Measurements from ENCODE around the gene C3orf70.

DNA sequence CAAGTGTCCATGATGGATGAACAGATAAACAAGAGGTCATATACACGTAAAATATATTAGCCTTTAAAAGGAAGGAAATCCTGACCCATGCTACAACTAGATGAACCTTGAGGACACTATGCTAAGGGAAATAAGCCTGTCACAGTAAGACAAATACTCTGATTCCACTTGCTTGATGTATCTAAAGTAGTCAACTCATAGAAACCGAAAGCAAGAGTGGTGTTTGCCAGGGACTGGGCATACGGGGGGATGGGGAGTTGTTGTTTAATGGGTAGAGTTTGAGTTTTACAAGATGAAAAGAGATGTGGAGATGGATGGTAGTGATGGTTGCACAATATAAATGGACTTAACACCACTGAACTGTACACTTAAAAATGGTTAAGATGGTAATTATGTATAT lies 65.4 kb downstream of the C3orf70 start:
- TF ChIP-seq, protein P1, sequence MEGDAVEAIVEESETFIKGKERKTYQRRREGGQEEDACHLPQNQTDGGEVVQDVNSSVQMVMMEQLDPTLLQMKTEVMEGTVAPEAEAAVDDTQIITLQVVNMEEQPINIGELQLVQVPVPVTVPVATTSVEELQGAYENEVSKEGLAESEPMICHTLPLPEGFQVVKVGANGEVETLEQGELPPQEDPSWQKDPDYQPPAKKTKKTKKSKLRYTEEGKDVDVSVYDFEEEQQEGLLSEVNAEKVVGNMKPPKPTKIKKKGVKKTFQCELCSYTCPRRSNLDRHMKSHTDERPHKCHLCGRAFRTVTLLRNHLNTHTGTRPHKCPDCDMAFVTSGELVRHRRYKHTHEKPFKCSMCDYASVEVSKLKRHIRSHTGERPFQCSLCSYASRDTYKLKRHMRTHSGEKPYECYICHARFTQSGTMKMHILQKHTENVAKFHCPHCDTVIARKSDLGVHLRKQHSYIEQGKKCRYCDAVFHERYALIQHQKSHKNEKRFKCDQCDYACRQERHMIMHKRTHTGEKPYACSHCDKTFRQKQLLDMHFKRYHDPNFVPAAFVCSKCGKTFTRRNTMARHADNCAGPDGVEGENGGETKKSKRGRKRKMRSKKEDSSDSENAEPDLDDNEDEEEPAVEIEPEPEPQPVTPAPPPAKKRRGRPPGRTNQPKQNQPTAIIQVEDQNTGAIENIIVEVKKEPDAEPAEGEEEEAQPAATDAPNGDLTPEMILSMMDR (IDR thresholded peaks at IDR 0.05; ENCODE audit: low read depth, low read length) = no peak
- TF ChIP-seq MAX (IDR thresholded peaks at IDR 0.05; ENCODE audit: low read depth, low read length) = no peak

All from NB4 (cell line).